Gastroesophageal sphincter (tissue), 4 donors: ENCODE data around the gene DRC7. TPM values are rescaled to one million over a fixed set of nuclear protein-coding genes. Genes with fewer than 3 reads are reported as not detected.

Source experiments
- ATAC-seq: fragments of 150-250 bp; one replicate; pipeline ENCODE4 v1.9.1; 2016; ENCODE audit warnings: mild to moderate bottlenecking, moderate library complexity
- H3K27ac ChIP-seq, 4 donors: fragments of 200-600 bp; sonication (generic) in 3 of 4; 1 replicate in 3 of 4; 2 replicates in 1 of 4; pipeline ENCODE4 v1.5.1; 2016 to 2019
- H3K27me3 ChIP-seq: fragments of 200-600 bp; sonication (generic); one replicate; pipeline ENCODE4 v1.5.1; 2019
- H3K36me3 ChIP-seq, 2 donors: fragments of 200-600 bp; sonication (generic); one replicate each; pipeline ENCODE4 v1.5.1; 2019; ENCODE audit warnings: control low read depth in 1 of 2
- H3K4me1 ChIP-seq, 3 donors: fragments of 200-600 bp; sonication (generic); 1 replicate in 2 of 3; 2 replicates in 1 of 3; pipeline ENCODE4 v1.5.1; 2016 to 2019; ENCODE audit warnings: control low read depth in 2 of 3
- H3K4me3 ChIP-seq, 2 donors: fragments of 200-600 bp; sonication (generic); one replicate each; pipeline ENCODE4 v1.5.1; 2019; ENCODE audit warnings: mild to moderate bottlenecking in 1 of 2, moderate library complexity in 1 of 2
- H3K9me3 ChIP-seq, 3 donors: fragments of 200-600 bp; sonication (generic); one replicate each; pipeline ENCODE4 v1.5.1; 2017 to 2019; ENCODE audit warnings: control low read depth in 2 of 3
- CTCF ChIP-seq, 4 experiments: fragments of 200-600 bp in 2 of 4; fragments of 450-650 bp in 2 of 4; sonication (generic) in 1 of 4; IDR thresholded peaks; one replicate each; pipeline ENCODE4 v1.5.1; 2017 to 2019; ENCODE audit warnings: antibody characterized with exemption in 4 of 4, mild to moderate bottlenecking in 2 of 4, moderate library complexity in 2 of 4
- EP300 ChIP-seq: sonication (generic); formaldehyde crosslinking; IDR thresholded peaks from one replicate; pipeline ENCODE4 v1.6.1; 2017; ENCODE audit warnings: antibody characterized with exemption, mild to moderate bottlenecking
- POLR2A ChIP-seq, 2 donors: fragments of 450-650 bp; IDR thresholded peaks; one replicate each; pipeline ENCODE4 v1.6.1; 2017; ENCODE audit warnings: antibody characterized with exemption in 2 of 2, mild to moderate bottlenecking in 2 of 2, moderate library complexity in 1 of 2
- POLR2AphosphoS5 ChIP-seq: sonication (generic); formaldehyde crosslinking; IDR thresholded peaks from one replicate; pipeline ENCODE4 v1.6.1; 2017; ENCODE audit warnings: antibody characterized with exemption
- WGBS, 2 donors: methylation state at CpG; one replicate each; pipeline ENCODE4 v1.1.5; 2018; ENCODE audit warnings: low coverage in 1 of 2; 5-methylcytosine and 5-hydroxymethylcytosine counted together
- total RNA-seq, 4 donors: library from RNA; depleted of rRNA; stranded (reverse); fragments of >200 nt; gene quantifications; one replicate each; pipeline ENCODE4 v1.1.0, GENCODE V29; 2016

The DRC7 gene
- total RNA-seq, 4 donors from 2014 or later: 0.15 TPM; not detected in 3

DNA sequence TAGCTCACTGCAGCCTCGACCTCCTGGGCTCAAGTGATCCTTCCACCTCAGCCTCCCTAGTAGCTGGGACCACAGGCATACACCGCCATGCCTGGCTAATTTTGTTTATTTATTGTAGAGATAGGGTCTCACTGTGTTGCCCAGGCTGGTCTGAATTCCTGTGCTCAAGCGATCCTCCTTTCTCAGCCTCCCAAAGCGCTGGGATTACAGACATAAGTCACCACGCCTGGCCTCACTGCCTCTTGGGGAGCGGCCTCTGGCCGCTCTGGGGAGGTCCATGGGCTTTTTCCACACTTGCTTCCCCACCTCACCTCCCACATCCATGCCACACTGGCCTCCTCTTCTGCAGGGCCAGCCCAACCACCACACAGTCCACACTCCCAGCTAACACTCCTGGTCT is 44.8 kb upstream of the DRC7 start:
- no peak for TF ChIP-seq EP300
- H3K9me3 ChIP-seq: no peaks in the 10 kb centered on the region
- H3K27ac ChIP-seq: no peak overlapping the region
- H3K4me3 ChIP-seq: no peak overlapping the region
- no CpG with 5 or more reads among the region's 7 CpGs for WGBS, 2 donors
- H3K4me1 ChIP-seq: peaks cover 0 to 23% (median 4%) of the 10 kb centered on the region in 3 donors
- H3K36me3 ChIP-seq: peaks cover 0 to 6% of the 10 kb centered on the region in 2 donors
- peaks cover 56% of the 10 kb centered on the region for H3K27me3 ChIP-seq
- ATAC-seq: no peak

- no peak for ATAC-seq
- H3K27me3 ChIP-seq: peaks cover 57% of the 10 kb centered on the region
- 70 to 73% methylated on average over 2 to 5 of the region's 10 CpGs for whole genome bisulfite sequencing, 2 donors
Measured at GRCh38 chr16:57651344-57652333, 43.0 kb upstream of the DRC7 start.

GRCh38 chr16:57652695-57653471 is 41.7 kb upstream of the DRC7 start:
- Histone ChIP-seq H3K27ac (no peak overlapping the region), H3K27me3 (peaks cover 53% of the 10 kb centered on the region), H3K4me3 (no peak overlapping the region), H3K36me3 (peaks cover 0 to 6% of the 10 kb centered on the region in 2 donors), H3K4me1 (peaks cover 0 to 12% (median 4%) of the 10 kb centered on the region in 3 donors), H3K9me3 (no peaks in the 10 kb centered on the region)
- ATAC-seq: no peak
- no peak for TF ChIP-seq CTCF (IDR thresholded peaks at IDR 0.05)
- no peak for TF ChIP-seq POLR2A (IDR thresholded peaks at IDR 0.05)
- TF ChIP-seq EP300: no peak
- TF ChIP-seq POLR2AphosphoS5: no peak
- WGBS, 2 donors: no CpG with 5 or more reads among the region's 23 CpGs

More at GRCh38 chr16:57651344-57652333, 43.0 kb upstream of the DRC7 start:
- H3K36me3 ChIP-seq: peaks cover 0 to 6% of the 10 kb centered on the region in 2 donors
- no peaks in the 10 kb centered on the region for H3K9me3 ChIP-seq
- TF ChIP-seq POLR2A (IDR thresholded peaks at IDR 0.05) (no peak), POLR2AphosphoS5 (no peak), EP300 (no peak), CTCF (IDR thresholded peaks at IDR 0.05) (no peak)
- no peak overlapping the region for H3K27ac ChIP-seq
- H3K4me3 ChIP-seq: no peak overlapping the region
- peaks cover 0 to 14% (median 4%) of the 10 kb centered on the region in 3 donors for H3K4me1 ChIP-seq

GRCh38 chr16:57653936-57654335 is 40.7 kb upstream of the DRC7 start:
- Histone ChIP-seq H3K27ac (no peak overlapping the region), H3K36me3 (peaks cover 0 to 7% of the 10 kb centered on the region in 2 donors), H3K4me1 (peaks cover 0 to 1% (median 0%) of the 10 kb centered on the region in 3 donors), H3K4me3 (no peak overlapping the region), H3K27me3 (peaks cover 42% of the 10 kb centered on the region), H3K9me3 (no peaks in the 10 kb centered on the region)
- no peak for TF ChIP-seq CTCF (IDR thresholded peaks at IDR 0.05)
- no peak for TF ChIP-seq EP300
- TF ChIP-seq POLR2A (IDR thresholded peaks at IDR 0.05): no peak
- TF ChIP-seq POLR2AphosphoS5: no peak
- ATAC-seq: no peak
- 71% methylated on average over 3 of the region's 16 CpGs; no CpG with 5 or more reads in 1 of the 2 donors for WGBS, 2 donors

- no peak overlapping the region for H3K27ac ChIP-seq
- peaks cover 32% of the 10 kb centered on the region for H3K27me3 ChIP-seq
- no peak for ATAC-seq
- no peaks in the 10 kb centered on the region for H3K9me3 ChIP-seq
- H3K36me3 ChIP-seq: peaks cover 0 to 10% of the 10 kb centered on the region in 2 donors
- H3K4me1 ChIP-seq: no peaks in the 10 kb centered on the region
- 75 to 85% methylated on average over 7 to 11 of the region's 11 CpGs for WGBS, 2 donors
- no peak for TF ChIP-seq POLR2A (IDR thresholded peaks at IDR 0.05)
- TF ChIP-seq POLR2AphosphoS5: no peak
- TF ChIP-seq EP300: no peak
- no peak for TF ChIP-seq CTCF (IDR thresholded peaks at IDR 0.05)
- no peak overlapping the region for H3K4me3 ChIP-seq
Measured at GRCh38 chr16:57656342-57656955, 38.2 kb upstream of the DRC7 start.
